SK-N-MC (cell line): ENCODE results near the gene CRIM1.

Experiments used
- EZH2 ChIP-seq: fragments of 200-600 bp; sonication (generic); IDR thresholded peaks from one replicate; pipeline ENCODE4 v1.6.1; 2017; ENCODE audit warnings: antibody characterized with exemption
- POLR2AphosphoS5 ChIP-seq: IDR thresholded peaks from 2 replicates; pipeline ENCODE4 v1.6.1; 2012; ENCODE audit warnings: mild to moderate bottlenecking, low read depth, low read length, borderline replicate concordance

- TF ChIP-seq POLR2AphosphoS5: no peak
- TF ChIP-seq EZH2: no peak
Observed at GRCh38 chr2:36356298-36356989, 866 bp downstream of the CRIM1 start.
